Measurements from ENCODE around the gene ACER3. TPM values are rescaled to one million over a fixed set of nuclear protein-coding genes. Genes with fewer than 3 reads are reported as not detected.

The ACER3 gene
- total RNA-seq, 1 donor from 2014 or later, result 17.3 TPM

- peaks cover 24% of the 10 kb centered on the region for H3K4me1 Mint-ChIP-seq (ENCODE audit: unreplicated experiment)
- H3K27ac Mint-ChIP-seq (ENCODE audit: unreplicated experiment), result peak overlapping the region; percentile 52
- H3K9me3 Mint-ChIP-seq (ENCODE audit: unreplicated experiment), result no peaks in the 10 kb centered on the region
- H3K27me3 Mint-ChIP-seq (ENCODE audit: unreplicated experiment), result peaks cover 7% of the 10 kb centered on the region
- TF ChIP-seq, protein P1, sequence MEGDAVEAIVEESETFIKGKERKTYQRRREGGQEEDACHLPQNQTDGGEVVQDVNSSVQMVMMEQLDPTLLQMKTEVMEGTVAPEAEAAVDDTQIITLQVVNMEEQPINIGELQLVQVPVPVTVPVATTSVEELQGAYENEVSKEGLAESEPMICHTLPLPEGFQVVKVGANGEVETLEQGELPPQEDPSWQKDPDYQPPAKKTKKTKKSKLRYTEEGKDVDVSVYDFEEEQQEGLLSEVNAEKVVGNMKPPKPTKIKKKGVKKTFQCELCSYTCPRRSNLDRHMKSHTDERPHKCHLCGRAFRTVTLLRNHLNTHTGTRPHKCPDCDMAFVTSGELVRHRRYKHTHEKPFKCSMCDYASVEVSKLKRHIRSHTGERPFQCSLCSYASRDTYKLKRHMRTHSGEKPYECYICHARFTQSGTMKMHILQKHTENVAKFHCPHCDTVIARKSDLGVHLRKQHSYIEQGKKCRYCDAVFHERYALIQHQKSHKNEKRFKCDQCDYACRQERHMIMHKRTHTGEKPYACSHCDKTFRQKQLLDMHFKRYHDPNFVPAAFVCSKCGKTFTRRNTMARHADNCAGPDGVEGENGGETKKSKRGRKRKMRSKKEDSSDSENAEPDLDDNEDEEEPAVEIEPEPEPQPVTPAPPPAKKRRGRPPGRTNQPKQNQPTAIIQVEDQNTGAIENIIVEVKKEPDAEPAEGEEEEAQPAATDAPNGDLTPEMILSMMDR (IDR thresholded peaks at IDR 0.05; ENCODE audit: unreplicated experiment), result no peak
- DNase-seq (ENCODE audit: low spot score), result no peak
- H3K4me3 Mint-ChIP-seq (ENCODE audit: unreplicated experiment), result no peak overlapping the region
- H3K36me3 Mint-ChIP-seq (ENCODE audit: low read depth, unreplicated experiment), result peaks cover 8% of the 10 kb centered on the region
Observed at GRCh38 chr11:77073328-77074001, 212.7 kb downstream of the ACER3 start.

DNA sequence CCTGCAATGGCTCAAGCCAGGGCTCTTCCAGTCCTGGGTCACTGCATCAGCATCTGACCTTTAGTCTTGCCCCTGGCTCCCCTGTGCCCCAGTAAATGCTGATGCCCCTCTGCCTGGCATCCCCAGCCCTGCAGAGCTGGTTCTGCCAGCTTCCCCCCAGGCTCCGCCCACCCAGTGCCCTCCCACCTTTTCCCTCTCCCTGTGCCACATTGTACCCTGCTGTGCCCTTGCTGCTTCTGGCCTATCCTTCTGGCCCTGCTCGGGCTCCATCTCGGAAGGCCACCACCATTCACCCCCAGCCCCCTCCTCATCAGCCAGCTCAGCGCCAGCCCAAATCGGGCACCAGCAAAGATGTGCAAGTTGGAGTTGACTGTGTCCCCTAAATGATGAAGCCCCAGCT, 213.5 kb downstream of the ACER3 start:
- H3K27ac Mint-ChIP-seq (ENCODE audit: unreplicated experiment), result no peak overlapping the region

DNA sequence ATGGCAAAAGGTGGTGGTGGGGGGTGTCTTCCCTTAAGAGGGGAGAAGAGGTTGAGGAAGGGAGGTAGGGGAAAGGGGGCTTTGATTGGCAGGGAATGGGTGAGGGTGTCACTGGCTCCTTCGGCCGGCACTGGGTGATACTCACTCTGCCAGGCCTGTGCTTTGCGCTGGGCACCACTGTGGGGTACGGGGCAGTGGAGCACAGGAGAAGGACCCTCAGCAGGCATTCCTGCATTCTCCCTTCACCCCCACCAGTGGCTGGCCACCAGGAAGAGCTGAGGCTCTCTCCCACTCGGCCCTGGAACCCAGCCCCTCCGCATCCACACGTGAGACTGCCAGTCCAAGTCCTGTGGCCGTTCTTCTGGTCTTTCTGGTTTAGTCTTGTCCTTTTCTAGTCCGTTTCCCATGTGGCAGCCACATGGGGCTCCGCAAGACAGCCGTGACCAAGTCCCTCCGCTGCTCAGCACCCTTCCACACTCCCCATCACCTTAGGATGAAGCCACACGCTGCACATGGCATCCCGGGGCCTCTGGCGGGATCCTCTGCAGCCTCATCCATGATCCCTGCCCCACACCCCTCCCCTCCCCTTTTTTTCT, 214.0 kb downstream of the ACER3 start:
- Mint-ChIP-seq H3K27me3 (ENCODE audit: unreplicated experiment) (peaks cover 7% of the 10 kb centered on the region), H3K9me3 (ENCODE audit: unreplicated experiment) (no peaks in the 10 kb centered on the region), H3K36me3 (ENCODE audit: low read depth, unreplicated experiment) (peaks cover 8% of the 10 kb centered on the region), H3K4me1 (ENCODE audit: unreplicated experiment) (peaks cover 22% of the 10 kb centered on the region), H3K27ac (ENCODE audit: unreplicated experiment) (no peak overlapping the region), H3K4me3 (ENCODE audit: unreplicated experiment) (no peak overlapping the region)
- TF ChIP-seq, protein P1 (IDR thresholded peaks at IDR 0.05; ENCODE audit: unreplicated experiment), result no peak
- DNase-seq (ENCODE audit: low spot score), result no peak

More for the DNA sequence above, 213.5 kb downstream of the ACER3 start:
- peaks cover 8% of the 10 kb centered on the region for H3K36me3 Mint-ChIP-seq (ENCODE audit: low read depth, unreplicated experiment)
- no peak for DNase-seq (ENCODE audit: low spot score)
- H3K27me3 Mint-ChIP-seq (ENCODE audit: unreplicated experiment), result peaks cover 7% of the 10 kb centered on the region
- no peaks in the 10 kb centered on the region for H3K9me3 Mint-ChIP-seq (ENCODE audit: unreplicated experiment)
- no peak overlapping the region for H3K4me3 Mint-ChIP-seq (ENCODE audit: unreplicated experiment)
- H3K4me1 Mint-ChIP-seq (ENCODE audit: unreplicated experiment), result peaks cover 22% of the 10 kb centered on the region
- TF ChIP-seq, protein P1 (IDR thresholded peaks at IDR 0.05; ENCODE audit: unreplicated experiment), result no peak

- H3K4me3 Mint-ChIP-seq (ENCODE audit: unreplicated experiment), result no peak overlapping the region
- TF ChIP-seq, protein P1 (IDR thresholded peaks at IDR 0.05; ENCODE audit: unreplicated experiment), result no peak
- no peak for DNase-seq (ENCODE audit: low spot score)
- peaks cover 5% of the 10 kb centered on the region for H3K27me3 Mint-ChIP-seq (ENCODE audit: unreplicated experiment)
- peaks cover 8% of the 10 kb centered on the region for H3K36me3 Mint-ChIP-seq (ENCODE audit: low read depth, unreplicated experiment)
- H3K9me3 Mint-ChIP-seq (ENCODE audit: unreplicated experiment), result no peaks in the 10 kb centered on the region
- H3K27ac Mint-ChIP-seq (ENCODE audit: unreplicated experiment), result no peak overlapping the region
- H3K4me1 Mint-ChIP-seq (ENCODE audit: unreplicated experiment), result peaks cover 22% of the 10 kb centered on the region
Observed at GRCh38 chr11:77075425-77075905, 214.7 kb downstream of the ACER3 start.

Other genes with a start within 250 kb of the ACER3 start
- 22.0 TPM for gene LRRC32, start 190.2 kb upstream of the ACER3 start, total RNA-seq (ENCODE audit: unreplicated experiment)
- 29.9 TPM for gene TSKU, start 77.6 kb upstream of the ACER3 start, total RNA-seq (ENCODE audit: unreplicated experiment)
- not detected for gene B3GNT6, start 173.5 kb downstream of the ACER3 start, total RNA-seq (ENCODE audit: unreplicated experiment)
- gene CAPN5, start 206.1 kb downstream of the ACER3 start, total RNA-seq (ENCODE audit: unreplicated experiment), result 29.7 TPM
- gene OMP, start 241.9 kb downstream of the ACER3 start, total RNA-seq (ENCODE audit: unreplicated experiment), result not detected

All from endothelial cell (in vitro differentiated cells).